GM21447 (cell line): ENCODE data around the gene MAMLD1.
"Not testable (repeated sequence)": the region's sequence is repeated elsewhere in the genome, so short reads cannot be mapped to it uniquely, and the experiment has no call there.

Source experiments
- ATAC-seq: cut with Tn5 transposase; IDR thresholded peaks from one replicate; pipeline ENCODE4 v1.9.1; 2021; ENCODE audit not compliant: unreplicated experiment

MAMLD1 gene

GRCh38 chrX:150362599-150363481 lies at the start of gene MAMLD1:
Gene MAMLD1 (plus strand): TSS chrX:150363317. CDS start chrX:150445517, 82,200 bp downstream.
- no peak for ATAC-seq

- ATAC-seq: no peak
Observed at GRCh38 chrX:150313514-150313913, 49.6 kb upstream of the MAMLD1 start.

- no peak for ATAC-seq
Observed at GRCh38 chrX:150314186-150314585, 48.9 kb upstream of the MAMLD1 start.

GRCh38 chrX:150316564-150316963 lies 46.6 kb upstream of the MAMLD1 start:
- ATAC-seq: no peak

GRCh38 chrX:150323020-150323419 lies 40.1 kb upstream of the MAMLD1 start:
- ATAC-seq: no peak

- no peak for ATAC-seq
Observed at GRCh38 chrX:150324035-150324728, 38.9 kb upstream of the MAMLD1 start.

- ATAC-seq: no peak
Observed at GRCh38 chrX:150324919-150325318, 38.2 kb upstream of the MAMLD1 start.

- no peak for ATAC-seq
Observed at GRCh38 chrX:150326541-150327247, 36.4 kb upstream of the MAMLD1 start.

GRCh38 chrX:150329282-150329681 lies 33.8 kb upstream of the MAMLD1 start:
- no peak for ATAC-seq

- ATAC-seq: no peak
Observed at GRCh38 chrX:150329868-150330267, 33.2 kb upstream of the MAMLD1 start.

GRCh38 chrX:150332023-150332422 lies 31.1 kb upstream of the MAMLD1 start:
- ATAC-seq: no peak

- no peak for ATAC-seq
Observed at GRCh38 chrX:150334100-150334499, 29.0 kb upstream of the MAMLD1 start.

- no peak for ATAC-seq
Observed at GRCh38 chrX:150334981-150335380, 28.1 kb upstream of the MAMLD1 start.

GRCh38 chrX:150337026-150337425 lies 26.1 kb upstream of the MAMLD1 start:
- no peak for ATAC-seq

GRCh38 chrX:150337536-150337935 lies 25.6 kb upstream of the MAMLD1 start:
- no peak for ATAC-seq

- no peak for ATAC-seq
Observed at GRCh38 chrX:150338615-150339014, 24.5 kb upstream of the MAMLD1 start.

GRCh38 chrX:150339736-150340135 lies 23.4 kb upstream of the MAMLD1 start:
- no peak for ATAC-seq

GRCh38 chrX:150340326-150340725 lies 22.8 kb upstream of the MAMLD1 start:
- not testable (repeated sequence) for ATAC-seq

- no peak for ATAC-seq
Observed at GRCh38 chrX:150347471-150347870, 15.6 kb upstream of the MAMLD1 start.

GRCh38 chrX:150348365-150348764 lies 14.8 kb upstream of the MAMLD1 start:
- no peak for ATAC-seq

GRCh38 chrX:150352114-150352513 lies 11.0 kb upstream of the MAMLD1 start:
- no peak for ATAC-seq

GRCh38 chrX:150352581-150352980 lies 10.5 kb upstream of the MAMLD1 start:
- no peak for ATAC-seq
